Stimulated activated CD8-positive, alpha-beta memory T cell treated with anti-CD3 and anti-CD28 coated beads, Interleukin-12 subunit alpha, Interleukin-12 subunit beta, amount 100 ng/mL, for 24 hours (primary cell): ENCODE data around the gene PHOSPHO1.
"Not testable (repeated sequence)": the region's sequence is repeated elsewhere in the genome, so short reads cannot be mapped to it uniquely, and the experiment has no call there.

ENCODE experiments used
- DNase-seq: peaks from one replicate; pipeline ENCODE4 v3.0.0-alpha.2; 2020; ENCODE audit errors: extremely low read depth

Gene PHOSPHO1

GRCh38 chr17:49230636-49231562 lies at the start of gene PHOSPHO1:
PHOSPHO1 (minus strand) TSS chr17:49230787; CDS start chr17:49226691, 4,096 bp downstream.
- peak; percentile 69 for DNase-seq

DNA sequence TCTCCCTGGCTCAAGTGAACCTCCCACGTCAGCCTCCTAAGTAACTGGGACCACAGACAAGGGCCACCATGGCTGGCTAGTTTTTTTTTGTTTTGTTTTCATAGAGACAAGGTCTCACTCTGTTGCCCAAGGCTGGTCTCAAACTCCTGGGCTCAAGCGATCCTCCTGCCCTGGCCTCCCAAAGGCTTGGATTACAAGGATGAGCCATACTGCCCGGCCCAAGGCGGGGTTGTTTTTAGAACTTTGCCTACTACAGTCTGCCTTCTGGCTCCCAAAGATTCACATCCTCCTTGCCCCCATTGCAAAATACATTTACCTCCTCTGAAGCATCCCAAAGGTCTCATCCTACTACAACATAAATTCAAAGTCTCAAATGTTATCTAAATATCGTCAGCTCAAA lies 49.5 kb upstream of the PHOSPHO1 start:
- DNase-seq = no peak

DNA sequence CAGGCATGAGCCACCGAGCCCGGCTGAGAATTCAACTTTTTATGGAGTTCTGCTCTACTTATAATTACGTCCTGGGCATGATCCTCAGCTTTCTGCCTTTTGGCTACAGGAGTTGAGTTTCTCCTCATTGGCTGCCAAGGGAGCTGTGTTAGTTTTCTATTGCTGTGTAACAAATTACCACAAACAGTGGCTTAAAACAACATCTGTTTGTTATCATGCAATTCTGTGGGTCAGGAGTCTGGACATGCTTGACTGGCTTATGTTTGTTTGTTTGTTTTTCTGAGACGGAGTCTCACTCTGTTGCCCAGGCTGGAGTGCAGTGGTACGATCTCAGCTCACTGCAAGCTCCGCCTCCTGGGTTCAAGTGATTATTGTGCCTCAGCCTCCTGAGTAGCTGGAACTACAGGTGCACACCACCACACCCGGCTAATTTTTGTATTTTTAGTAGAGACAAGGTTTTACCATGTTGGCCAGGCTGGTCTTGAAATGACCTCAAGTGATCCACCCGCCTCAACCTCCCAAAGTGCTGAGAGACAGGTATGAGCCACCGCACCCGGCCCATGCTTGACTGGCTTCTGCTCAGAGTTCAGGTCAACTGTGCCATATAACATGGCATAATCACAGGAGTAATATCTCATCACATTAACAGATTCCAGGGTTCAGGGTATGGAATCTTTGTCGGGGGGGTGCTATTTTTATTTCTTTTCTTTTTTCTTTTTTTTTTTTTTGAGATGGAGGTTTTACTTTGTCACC lies 48.9 kb upstream of the PHOSPHO1 start:
- not testable (repeated sequence) for DNase-seq

DNA sequence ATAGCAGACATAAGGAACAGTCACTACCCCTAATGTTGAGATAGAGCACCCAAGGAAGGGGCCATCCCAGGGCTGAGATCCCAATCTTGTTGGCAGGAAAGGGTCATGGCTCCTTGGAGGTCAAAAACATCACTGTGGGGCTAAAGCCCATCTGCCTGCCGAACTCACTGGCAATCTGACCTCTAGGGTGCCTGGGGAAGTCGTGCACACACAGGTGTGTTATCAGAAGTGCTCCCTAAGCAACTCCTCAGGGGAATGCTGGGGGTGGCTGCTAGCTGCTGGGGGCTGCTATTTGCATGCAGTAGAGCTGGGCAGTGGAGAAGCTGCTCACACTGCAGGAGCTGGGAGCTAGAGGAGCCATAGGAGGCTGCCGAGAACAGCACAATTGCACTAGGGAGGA lies 47.5 kb upstream of the PHOSPHO1 start:
- DNase-seq = no peak

DNA sequence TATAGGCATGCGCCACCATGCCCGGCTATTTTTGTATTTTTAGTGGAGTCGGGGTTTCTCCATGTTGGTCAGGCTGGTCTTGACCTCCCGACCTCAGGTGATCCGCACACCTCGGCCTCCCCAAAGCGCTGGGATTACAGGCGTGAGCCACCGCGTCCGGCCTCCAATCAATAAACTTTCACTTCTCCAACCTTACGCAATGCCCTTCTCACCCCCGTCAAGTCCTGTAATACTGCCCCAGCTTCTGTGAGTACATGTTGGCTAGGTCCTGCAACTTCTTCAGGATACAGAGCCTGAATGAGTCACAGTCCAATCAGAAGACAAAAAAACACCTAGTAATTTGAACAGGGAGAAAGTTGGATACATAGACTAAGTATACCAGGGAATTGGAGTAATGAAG lies 47.1 kb upstream of the PHOSPHO1 start:
- DNase-seq = no peak

DNA sequence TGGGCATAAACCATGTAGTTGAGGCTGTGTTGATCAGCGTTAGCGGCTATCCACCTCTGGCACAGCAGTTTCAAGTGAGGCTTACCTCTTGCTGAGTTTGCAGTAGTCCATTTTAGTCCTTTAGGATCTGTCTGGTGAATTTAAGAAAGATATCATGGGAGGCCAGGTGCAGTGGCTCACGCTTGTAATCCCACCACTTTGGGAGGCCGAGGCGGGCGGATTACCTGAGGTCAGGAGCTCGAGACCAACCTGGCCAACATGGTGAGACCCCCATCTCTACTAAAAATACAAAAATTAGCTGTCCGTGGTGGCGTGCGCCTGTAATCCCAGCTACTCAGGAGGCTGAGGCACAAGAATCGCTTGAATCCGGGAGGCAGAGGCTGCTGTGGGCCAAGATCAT lies 45.4 kb upstream of the PHOSPHO1 start:
- DNase-seq = not testable (repeated sequence)

GRCh38 chr17:49269356-49269755 lies 38.8 kb upstream of the PHOSPHO1 start:
- DNase-seq = no peak

DNA sequence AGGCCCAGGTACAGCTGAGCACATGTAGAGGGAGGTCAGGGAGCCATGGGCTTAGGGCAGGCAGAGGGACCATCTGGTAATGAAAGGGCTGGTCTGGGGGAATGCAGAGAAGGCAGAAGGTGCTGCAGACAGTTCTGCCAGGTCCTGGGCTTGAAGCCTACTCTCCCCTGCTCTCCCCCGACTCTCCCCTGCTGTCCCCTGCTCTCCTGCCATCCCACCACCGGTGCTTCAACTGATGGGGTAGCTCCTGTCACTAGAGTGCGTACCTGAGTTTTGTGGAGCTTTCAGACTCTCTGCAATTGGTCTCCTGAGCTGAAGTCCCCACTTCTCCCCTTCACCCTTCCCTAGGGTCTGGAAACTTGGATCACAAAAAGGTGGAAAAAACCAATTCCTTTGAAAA lies 37.3 kb upstream of the PHOSPHO1 start:
- DNase-seq = no peak

DNA sequence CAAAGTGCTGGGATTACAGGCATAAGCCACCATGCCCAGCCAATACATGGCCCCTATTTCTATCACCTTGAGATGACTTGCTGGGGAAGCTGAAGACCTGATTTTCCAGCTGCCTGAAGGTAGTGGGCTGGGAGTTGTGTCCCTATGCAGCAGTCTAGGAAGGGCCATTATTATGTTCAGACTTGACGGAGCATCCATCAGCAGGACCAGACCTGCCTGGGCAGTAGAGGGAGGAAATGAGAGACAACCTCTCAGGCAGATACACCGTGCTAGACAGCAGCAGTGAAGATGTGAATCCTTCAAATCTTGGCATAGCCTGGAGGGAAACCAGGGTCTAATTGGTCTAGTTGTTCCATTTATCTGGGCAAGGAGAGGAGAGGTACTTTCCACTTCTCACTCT lies 35.6 kb upstream of the PHOSPHO1 start:
- DNase-seq = no peak

- DNase-seq = not testable (repeated sequence)
Observed at GRCh38 chr17:49261540-49261939, 31.0 kb upstream of the PHOSPHO1 start.

DNA sequence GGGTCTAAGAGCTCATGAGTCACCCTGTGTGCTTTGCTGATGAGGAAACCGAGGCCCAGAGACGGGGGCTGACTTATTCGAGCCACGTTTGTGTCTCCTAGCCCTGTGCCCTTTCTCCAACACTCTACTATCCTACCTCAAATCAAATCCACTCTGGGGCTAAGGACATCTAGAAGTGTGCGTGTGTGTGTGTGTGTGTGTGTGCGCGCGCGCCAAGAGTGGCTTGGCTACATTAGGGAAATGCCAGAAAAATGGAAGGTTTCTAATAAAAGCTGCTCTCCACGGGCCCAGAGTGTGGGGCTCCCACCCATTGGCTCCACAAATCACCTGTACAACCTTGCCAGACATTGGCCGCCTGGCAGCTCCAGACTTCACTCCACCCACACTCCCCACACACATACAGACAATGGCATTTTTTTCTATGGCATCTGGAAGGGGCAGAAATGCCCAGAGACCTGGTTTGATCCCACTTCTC lies 30.3 kb upstream of the PHOSPHO1 start:
- no peak for DNase-seq

GRCh38 chr17:49260011-49260816 lies 29.6 kb upstream of the PHOSPHO1 start:
- DNase-seq = peak; percentile 20

- DNase-seq = no peak
Observed at GRCh38 chr17:49259663-49260010, 29.1 kb upstream of the PHOSPHO1 start.

DNA sequence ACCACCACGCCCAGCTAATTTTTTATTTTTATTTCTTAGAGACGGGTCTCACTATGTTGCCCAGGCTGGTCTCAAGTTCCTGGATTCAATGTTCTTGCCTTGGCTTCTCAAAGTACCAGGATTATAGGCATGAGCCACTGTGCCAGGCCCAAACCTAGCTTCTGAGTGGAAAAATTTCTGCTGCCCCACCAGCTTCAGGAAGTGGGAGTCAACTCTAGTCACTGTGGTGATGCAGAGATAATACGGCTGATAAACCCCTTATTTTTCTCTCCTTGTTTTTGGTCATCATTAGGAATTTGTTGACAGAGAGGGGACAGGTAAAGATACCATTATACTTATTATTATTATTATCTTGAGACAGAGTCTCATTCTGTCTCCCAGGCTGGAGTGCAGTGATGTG lies 27.8 kb upstream of the PHOSPHO1 start:
- no peak for DNase-seq

- no peak for DNase-seq
Observed at GRCh38 chr17:49255125-49255524, 24.5 kb upstream of the PHOSPHO1 start.

DNA sequence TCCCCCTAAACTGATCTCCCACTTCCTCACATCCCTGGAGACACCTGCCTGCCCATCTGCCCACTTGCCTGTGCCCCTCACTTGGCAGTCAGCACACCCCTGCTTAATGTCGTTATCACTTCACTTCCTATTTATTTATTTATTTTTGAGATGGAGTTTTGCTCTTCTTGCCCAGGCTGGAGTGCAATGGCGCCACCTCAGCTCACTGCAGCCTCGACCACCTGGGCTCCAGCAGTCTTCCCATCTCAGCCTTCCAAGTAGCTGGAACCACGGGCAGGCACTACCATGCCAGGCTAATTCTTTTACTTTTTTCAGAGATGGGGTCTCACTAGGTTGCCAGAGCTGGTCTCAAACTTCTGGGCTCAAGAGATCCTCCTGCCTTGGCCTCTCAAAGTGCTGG lies 23.5 kb upstream of the PHOSPHO1 start:
- DNase-seq = no peak

DNA sequence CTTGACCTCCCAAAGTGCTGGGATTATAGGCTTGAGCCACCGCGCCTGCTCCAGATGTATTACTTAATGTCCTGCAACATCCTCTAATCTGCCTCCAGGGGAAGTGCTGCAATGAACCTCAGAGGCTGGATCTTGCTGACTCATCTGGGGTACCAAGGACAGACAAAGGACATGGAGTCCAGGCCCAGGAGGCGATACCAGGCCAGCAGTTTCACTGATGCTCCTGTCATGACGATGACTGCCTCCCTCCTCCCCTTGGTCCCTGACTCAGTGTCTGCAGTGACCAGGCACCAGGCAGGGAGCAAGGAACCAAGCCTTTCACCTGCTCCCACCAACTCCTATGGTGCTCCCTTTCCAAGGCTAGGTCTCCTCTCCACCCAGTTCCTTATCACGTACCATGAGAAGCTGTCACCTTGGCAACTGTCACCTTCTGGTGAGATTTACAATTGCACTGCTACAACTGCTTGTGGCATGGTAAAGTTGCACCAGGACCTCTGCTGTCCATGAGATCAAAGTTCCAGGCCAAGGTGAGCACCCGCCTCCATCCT lies 21.6 kb upstream of the PHOSPHO1 start:
- DNase-seq = no peak

GRCh38 chr17:49249890-49250522 lies 19.4 kb upstream of the PHOSPHO1 start:
- DNase-seq = no peak

- DNase-seq = no peak
Observed at GRCh38 chr17:49249292-49249794, 18.8 kb upstream of the PHOSPHO1 start.

- no peak for DNase-seq
Observed at GRCh38 chr17:49247944-49248343, 17.4 kb upstream of the PHOSPHO1 start.

- no peak for DNase-seq
Observed at GRCh38 chr17:49244839-49245238, 14.3 kb upstream of the PHOSPHO1 start.
